SK-N-SH treated with all-trans-retinoic acid at 6 μM for 48 hours (cell line): ENCODE measurements around the gene NUDT9.
"Not testable (repeated sequence)": the region's sequence is repeated elsewhere in the genome, so short reads cannot be mapped to it uniquely, and the experiment has no call there.

ENCODE experiments used
- ARNTL ChIP-seq: fragments of 450-650 bp; formaldehyde crosslinking; IDR thresholded peaks from 2 replicates; pipeline ENCODE4 v1.5.0; 2020; ENCODE audit warnings: low read depth, mild to moderate bottlenecking, moderate library complexity, borderline replicate concordance
- ESRRG ChIP-seq: fragments of 250-450 bp; sonication (Bioruptor Pico); IDR thresholded peaks from 2 replicates; pipeline ENCODE4 v1.6.1; 2021; ENCODE audit warnings: mild to moderate bottlenecking
- GLIS3 ChIP-seq: fragments of 250-450 bp; sonication (Bioruptor Pico); IDR thresholded peaks from 2 replicates; pipeline ENCODE4 v1.5.0; 2020; ENCODE audit warnings: mild to moderate bottlenecking, moderate library complexity
- OSR1 ChIP-seq: fragments of 250-450 bp; sonication (Bioruptor Pico); IDR thresholded peaks from 2 replicates; pipeline ENCODE4 v1.8.0; 2022; ENCODE audit warnings: moderate library complexity, mild to moderate bottlenecking, inconsistent platforms
- PPARA ChIP-seq: fragments of 250-450 bp; sonication (Bioruptor Pico); IDR thresholded peaks from 2 replicates; pipeline ENCODE4 v1.5.0; 2020; ENCODE audit warnings: mild to moderate bottlenecking, borderline replicate concordance
- TCF4 ChIP-seq: fragments of 250-450 bp; sonication (Bioruptor Pico); IDR thresholded peaks from 2 replicates; pipeline ENCODE4 v1.8.0; 2021; ENCODE audit warnings: mild to moderate bottlenecking, moderate library complexity, borderline replicate concordance
- TOX ChIP-seq: fragments of 250-450 bp; sonication (Bioruptor Pico); IDR thresholded peaks from 2 replicates; pipeline ENCODE4 v1.8.0; 2021; ENCODE audit warnings: mild to moderate bottlenecking, moderate library complexity, borderline replicate concordance
- ZFP3 ChIP-seq: fragments of 250-450 bp; sonication (Bioruptor Pico); IDR thresholded peaks from 2 replicates; pipeline ENCODE4 v1.5.0; 2020; ENCODE audit warnings: mild to moderate bottlenecking, moderate library complexity
- ZFP30 ChIP-seq: fragments of 450-650 bp; formaldehyde crosslinking; IDR thresholded peaks from 2 replicates; pipeline ENCODE4 v1.5.0; 2022; ENCODE audit warnings: mild to moderate bottlenecking, moderate library complexity
- ZNF8 ChIP-seq: fragments of 450-650 bp; formaldehyde crosslinking; IDR thresholded peaks from 2 replicates; pipeline ENCODE4 v1.5.0; 2020; ENCODE audit warnings: mild to moderate bottlenecking, moderate library complexity
- TF ChIP-seq, protein P1 (sequence below): fragments of 250-450 bp; sonication (Bioruptor Pico); IDR thresholded peaks from 2 replicates; pipeline ENCODE4 v1.8.0; 2020; ENCODE audit warnings: mild to moderate bottlenecking, moderate library complexity, borderline replicate concordance

DNA sequence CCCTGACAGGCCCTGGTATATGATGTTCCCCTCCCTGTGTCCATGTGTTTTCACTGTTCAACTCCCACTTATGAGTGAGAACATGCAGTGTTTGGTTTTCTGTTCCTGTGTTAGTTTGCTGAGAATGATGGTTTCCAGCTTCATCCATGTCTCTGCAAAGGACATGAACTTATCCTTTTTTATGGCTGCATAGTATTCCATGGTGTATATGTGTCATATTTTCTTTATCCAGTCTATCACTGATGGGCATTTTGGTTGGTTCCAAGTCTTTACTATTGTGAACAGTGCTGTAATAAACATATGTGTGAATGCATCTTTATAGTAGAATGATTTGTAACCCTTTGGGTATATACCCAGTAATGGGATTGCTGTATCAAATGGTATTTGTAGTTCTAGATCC is 60.9 kb downstream of the NUDT9 start:
- TF ChIP-seq ZFP3 (CRISPR knock-in tag); TCF4 (CRISPR knock-in tag); TOX; PPARA (CRISPR knock-in tag); ARNTL (CRISPR knock-in tag); ZNF8 (CRISPR knock-in tag); GLIS3 (CRISPR knock-in tag); ESRRG; OSR1 (CRISPR knock-in tag); ZFP30 (CRISPR knock-in tag): not testable (repeated sequence)
- TF ChIP-seq, protein P1, sequence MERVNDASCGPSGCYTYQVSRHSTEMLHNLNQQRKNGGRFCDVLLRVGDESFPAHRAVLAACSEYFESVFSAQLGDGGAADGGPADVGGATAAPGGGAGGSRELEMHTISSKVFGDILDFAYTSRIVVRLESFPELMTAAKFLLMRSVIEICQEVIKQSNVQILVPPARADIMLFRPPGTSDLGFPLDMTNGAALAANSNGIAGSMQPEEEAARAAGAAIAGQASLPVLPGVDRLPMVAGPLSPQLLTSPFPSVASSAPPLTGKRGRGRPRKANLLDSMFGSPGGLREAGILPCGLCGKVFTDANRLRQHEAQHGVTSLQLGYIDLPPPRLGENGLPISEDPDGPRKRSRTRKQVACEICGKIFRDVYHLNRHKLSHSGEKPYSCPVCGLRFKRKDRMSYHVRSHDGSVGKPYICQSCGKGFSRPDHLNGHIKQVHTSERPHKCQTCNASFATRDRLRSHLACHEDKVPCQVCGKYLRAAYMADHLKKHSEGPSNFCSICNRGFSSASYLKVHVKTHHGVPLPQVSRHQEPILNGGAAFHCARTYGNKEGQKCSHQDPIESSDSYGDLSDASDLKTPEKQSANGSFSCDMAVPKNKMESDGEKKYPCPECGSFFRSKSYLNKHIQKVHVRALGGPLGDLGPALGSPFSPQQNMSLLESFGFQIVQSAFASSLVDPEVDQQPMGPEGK = not testable (repeated sequence)
